ENCODE results near the gene SELENOV.

SELENOV gene

GRCh38 chr19:39520541-39521484, 5.9 kb downstream of the SELENOV start:
- no peak for DNase-seq (ENCODE audit: low read depth in 2 of 2)

DNA sequence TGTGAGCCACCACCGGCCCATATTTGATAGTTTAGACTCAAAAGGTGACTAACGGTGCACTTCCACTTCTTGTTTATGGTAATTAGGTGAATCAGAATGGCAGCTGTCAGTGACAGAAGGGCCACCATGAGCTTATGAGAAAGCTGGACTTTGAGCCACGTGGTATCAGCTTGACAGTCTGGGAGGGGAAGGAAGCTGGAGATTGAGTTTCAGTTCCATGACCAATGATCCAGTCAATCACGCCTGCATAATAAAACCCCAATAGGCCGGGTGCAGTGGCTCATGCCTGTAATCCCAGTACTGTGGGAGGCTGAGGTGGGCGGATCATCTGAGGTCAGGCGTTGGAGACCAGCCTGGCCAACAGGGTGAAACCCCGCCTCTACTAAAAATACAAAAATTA, 9.6 kb downstream of the SELENOV start:
- DNase-seq (ENCODE audit: low read depth in 2 of 2) = no peak

GRCh38 chr19:39525205-39525604, 10.3 kb downstream of the SELENOV start:
- no peak for DNase-seq (ENCODE audit: low read depth in 2 of 2)

- DNase-seq (ENCODE audit: low read depth in 2 of 2) = no peak
Observed at GRCh38 chr19:39531834-39532232, 16.9 kb downstream of the SELENOV start.

DNA sequence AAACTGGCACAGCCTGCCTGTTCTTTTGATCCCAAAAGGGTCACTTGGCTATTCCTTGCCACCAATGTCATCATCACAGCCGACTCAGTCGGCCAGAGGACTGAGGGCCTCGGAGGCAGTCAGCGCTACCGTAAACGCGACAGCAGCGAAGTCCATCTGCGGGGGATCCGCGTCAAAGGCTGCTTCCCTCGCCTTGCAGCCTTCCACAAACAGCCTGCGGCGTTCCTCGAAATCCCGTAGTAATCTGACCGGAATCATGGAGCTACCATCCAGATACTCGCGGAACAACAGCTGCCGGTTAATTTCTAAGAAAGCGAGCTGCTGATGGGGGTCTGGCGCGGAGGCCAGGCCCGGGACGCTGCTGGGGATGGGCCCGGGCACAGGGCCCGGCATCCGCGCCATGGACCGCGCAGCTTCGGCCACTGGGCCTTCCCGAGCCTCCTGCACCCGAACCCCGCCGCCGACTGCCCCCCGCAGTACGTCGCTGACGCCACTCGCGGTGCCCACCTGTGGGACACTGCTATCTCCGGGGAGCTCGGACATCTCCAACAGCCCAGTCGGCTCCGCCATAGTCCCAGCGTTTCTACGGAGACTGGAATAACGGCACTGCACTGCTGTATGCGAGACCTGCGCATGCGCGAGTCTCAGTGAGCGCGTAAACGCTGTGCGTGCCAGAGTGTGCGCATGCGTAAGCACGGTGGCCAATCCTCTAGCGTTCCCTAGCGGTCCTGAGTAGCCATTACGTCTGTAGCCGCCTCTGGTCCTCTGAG, 17.5 kb downstream of the SELENOV start, which contains the start of gene EID2B:
Gene EID2B, minus strand, starts transcription at position 620 of the 770 bp plus-strand sequence. Its CDS starts 50 bp downstream, at position 570.
- DNase-seq (ENCODE audit: low read depth in 2 of 2) = peak; percentile 86 to 87

DNA sequence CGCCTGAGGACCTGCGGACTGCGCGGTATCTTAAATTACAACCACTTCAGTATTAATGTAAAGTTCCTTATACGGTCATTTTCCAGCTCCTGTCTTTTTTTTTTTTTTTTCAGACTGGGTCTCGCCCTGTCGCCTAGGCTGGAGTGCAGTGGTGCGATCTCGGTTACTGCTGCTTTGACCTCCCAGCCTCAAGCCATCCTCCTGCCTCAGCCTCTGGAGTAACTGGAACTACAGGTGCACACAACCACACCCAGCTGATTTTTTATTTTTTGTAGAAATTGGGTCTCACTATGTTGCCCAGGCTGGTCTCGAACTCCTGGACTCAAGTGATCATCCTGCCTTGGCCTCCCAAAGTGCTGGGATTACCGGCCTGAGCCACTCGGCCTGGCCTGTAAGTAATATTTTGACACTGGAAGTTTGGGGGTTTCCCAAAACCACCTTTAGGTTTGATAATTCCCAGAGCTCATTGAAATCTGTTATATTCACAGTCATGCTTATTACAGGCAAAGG, 18.1 kb downstream of the SELENOV start:
- no peak for DNase-seq (ENCODE audit: low read depth in 2 of 2)

DNA sequence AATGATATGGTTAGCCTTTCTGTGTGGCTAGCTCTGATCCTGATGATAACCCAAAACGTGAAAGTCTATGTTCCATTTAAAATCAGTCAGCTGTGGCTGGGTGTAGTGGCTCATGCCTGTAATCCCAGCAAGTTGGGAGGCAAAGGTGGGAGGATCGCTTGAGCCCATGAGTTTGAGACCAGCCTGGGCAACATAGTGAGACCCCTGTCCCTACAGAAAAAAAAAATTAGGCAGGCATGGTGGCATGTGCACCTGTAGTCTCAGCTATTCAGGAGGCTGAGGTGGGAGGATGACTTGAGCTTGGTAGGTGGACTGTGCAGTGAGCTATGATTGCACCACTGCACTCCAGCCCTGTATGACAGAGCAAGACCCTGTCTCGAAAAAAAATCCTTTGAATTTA, 18.9 kb downstream of the SELENOV start:
- DNase-seq (ENCODE audit: low read depth in 2 of 2) = no peak

DNA sequence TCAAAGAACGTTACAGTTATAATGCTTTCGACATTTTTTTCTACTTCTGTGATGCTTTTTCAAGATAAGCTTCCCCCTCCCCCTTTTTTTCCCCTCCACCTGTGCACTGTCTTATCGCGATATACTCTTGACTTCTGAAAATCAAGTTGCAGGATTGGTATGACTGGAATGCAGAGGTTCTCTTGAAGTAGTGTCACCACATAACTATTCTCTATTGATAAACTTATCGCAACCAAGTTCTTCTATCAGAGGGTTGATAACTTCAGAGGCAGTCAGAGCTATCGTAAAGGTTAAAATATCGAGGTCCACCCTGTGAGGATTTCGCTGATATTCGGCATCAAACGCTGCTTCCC, 24.2 kb downstream of the SELENOV start:
- DNase-seq (ENCODE audit: low read depth in 2 of 2) = no peak

GRCh38 chr19:39539518-39540332, 24.8 kb downstream of the SELENOV start, which contains the start of gene EID2:
EID2 (minus strand) TSS chr19:39540161; CDS start chr19:39540079, 82 bp downstream.
- peak; percentile 84 to 89 for DNase-seq (ENCODE audit: low read depth in 2 of 2)

- DNase-seq (ENCODE audit: low read depth in 2 of 2) = no peak
Observed at GRCh38 chr19:39540333-39540673, 25.4 kb downstream of the SELENOV start.

DNA sequence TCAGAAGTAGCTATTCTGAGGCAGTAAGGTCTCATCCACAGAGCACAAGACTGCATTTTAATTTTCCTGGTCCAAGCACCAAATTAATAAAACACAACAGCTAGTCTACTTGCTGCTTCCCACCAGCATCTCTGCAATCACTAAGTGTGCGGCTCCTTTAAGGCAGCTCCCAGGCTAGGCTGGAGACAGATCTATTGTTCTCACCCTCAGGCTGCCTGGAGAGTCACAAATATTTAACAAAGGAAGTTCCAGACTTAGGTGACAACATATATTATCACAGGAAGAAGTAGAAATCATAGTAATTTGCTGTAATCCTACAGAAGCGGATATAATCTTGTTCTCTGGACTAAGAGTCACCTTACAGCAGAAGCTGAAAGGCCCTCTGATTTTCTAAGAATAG, 27.3 kb downstream of the SELENOV start:
- DNase-seq (ENCODE audit: low read depth in 2 of 2) = no peak

GRCh38 chr19:39543477-39543857, 28.5 kb downstream of the SELENOV start:
- DNase-seq (ENCODE audit: low read depth in 2 of 2) = no peak

DNA sequence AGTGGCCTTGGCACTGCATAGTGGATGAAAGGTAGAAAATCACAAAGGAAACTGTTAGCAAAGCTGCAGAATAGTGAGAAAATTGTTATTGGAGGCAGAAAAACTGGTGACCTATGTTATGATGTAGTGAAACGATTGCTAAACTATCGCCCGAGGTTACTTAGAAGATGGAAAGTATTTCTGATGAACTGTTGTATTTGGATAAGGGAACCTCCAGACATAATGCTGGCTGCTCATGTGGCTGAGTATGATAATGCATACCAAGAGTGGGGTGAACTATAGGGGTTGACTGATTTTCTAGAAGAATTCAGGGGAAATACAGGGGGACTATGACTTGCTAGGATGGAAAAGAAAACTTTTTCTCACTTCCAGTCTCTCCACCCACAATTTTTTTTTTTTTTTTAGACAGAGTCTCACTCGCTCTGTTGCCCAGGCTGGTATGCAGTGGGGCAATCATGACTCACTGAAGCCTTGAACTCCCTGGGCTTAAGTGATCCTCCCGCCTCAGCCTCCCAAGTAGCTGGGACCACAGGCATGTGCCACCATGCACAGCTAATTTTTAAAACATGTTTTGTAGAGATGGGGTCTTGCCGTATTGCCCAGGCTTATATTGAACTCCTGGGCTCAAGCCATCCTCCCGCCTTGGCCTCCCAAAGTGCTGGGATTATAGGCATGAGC, 29.4 kb downstream of the SELENOV start:
- DNase-seq (ENCODE audit: low read depth in 2 of 2) = no peak

GRCh38 chr19:39544911-39545310, 30.0 kb downstream of the SELENOV start:
- no peak for DNase-seq (ENCODE audit: low read depth in 2 of 2)

- DNase-seq (ENCODE audit: low read depth in 2 of 2) = no peak
Observed at GRCh38 chr19:39546599-39546998, 31.7 kb downstream of the SELENOV start.

DNA sequence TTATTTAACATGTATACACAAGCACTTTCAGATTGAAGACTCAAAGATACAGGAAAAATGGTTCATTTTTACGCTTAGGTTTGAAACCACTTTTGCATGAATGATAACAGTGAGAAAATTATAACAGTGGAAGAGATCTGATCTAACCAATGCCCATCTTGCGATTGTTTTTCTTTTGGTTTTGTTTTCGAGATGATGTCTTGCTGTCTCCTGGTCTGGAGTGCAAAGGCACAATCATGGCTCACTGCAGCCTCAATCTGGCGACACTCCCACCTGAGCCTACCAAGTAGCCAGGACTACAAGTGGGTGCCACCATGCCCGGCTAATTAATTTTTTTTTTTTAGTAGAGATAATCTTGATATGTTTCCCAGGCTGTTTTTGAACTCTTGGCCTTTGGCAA, 35.3 kb downstream of the SELENOV start:
- no peak for DNase-seq (ENCODE audit: low read depth in 2 of 2)

GRCh38 chr19:39553082-39553652, 38.2 kb downstream of the SELENOV start:
- DNase-seq (ENCODE audit: low read depth in 2 of 2) = no peak

DNA sequence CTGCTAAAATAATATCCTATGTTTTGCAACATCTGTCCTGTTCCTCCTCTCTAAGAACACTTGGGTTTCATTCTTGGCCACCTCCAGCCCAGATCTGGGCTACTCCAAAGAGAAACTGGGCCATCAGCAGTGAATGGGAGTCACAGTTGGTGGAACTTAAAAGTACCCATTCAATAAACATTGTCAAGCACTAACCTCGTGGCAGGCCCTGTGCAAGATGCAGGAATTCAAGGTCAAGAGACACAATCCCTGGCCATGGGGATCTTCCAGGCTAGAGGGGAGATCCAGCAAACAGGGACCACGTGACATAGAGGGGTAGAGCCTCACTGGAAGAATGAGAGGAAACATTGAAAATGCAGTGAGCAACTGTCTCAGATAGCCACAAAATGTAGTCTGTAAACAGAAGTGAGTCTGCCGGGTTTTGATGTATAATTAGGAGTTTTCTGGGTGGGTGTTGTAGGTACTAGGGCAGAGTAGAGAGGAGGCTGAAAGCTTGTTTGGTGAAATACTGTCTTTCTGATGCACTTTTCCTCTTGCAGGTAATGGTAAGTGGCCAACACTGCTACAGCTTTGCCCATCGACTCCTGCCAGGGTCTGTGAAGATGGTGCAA, 39.9 kb downstream of the SELENOV start:
- no peak for DNase-seq (ENCODE audit: low read depth in 2 of 2)

DNA sequence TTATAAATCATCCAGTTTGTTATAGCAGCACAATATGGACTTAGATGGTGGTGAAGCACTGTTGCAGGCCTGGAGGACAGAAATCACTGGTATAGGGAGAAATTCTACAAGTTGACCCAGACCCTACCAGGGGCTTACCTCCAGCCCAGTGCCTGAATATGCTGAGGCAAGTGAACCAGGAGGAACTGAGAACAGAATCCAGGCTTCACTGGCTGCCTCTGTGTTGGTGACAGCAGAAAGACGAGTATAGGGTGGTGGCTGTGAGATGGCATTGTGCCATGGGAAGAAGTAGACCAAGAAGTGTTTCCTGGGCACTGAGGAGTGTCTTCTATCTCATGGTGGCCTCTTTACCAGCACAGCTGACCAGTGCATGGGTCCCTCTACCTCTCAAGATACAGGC, 40.9 kb downstream of the SELENOV start:
- no peak for DNase-seq (ENCODE audit: low read depth in 2 of 2)
